ENCODE measurements around the gene FUT9.
A peak's percentile ranks its signal among the peaks of the same experiment; 100 is the strongest.

Gene FUT9

GRCh38 chr6:96101564-96101963 is 85.8 kb downstream of the FUT9 start:
- TF ChIP-seq GATA1 (IDR thresholded peaks at IDR 0.05; ENCODE audit: low read depth, low read length) (no peak), POLR2A (IDR thresholded peaks at IDR 0.05; ENCODE audit: low read length) (no peak)
- DNase-seq = no peak

GRCh38 chr6:96104910-96105309 is 89.1 kb downstream of the FUT9 start:
- no peak for DNase-seq
- no peak for TF ChIP-seq POLR2A (IDR thresholded peaks at IDR 0.05; ENCODE audit: low read length)
- TF ChIP-seq GATA1 (IDR thresholded peaks at IDR 0.05; ENCODE audit: low read depth, low read length) = no peak

GRCh38 chr6:96110878-96111277 is 95.1 kb downstream of the FUT9 start:
- TF ChIP-seq GATA1 (IDR thresholded peaks at IDR 0.05; ENCODE audit: low read depth, low read length) (no peak), POLR2A (IDR thresholded peaks at IDR 0.05; ENCODE audit: low read length) (no peak)
- no peak for DNase-seq

- TF ChIP-seq POLR2A (IDR thresholded peaks at IDR 0.05; ENCODE audit: low read length) (no peak), GATA1 (IDR thresholded peaks at IDR 0.05; ENCODE audit: low read depth, low read length) (no peak)
- DNase-seq = peak in 1 of 2 experiments; percentile 15
These were observed 100.9 kb downstream of the FUT9 start for GRCh38 chr6:96116674-96117073.

GRCh38 chr6:96124778-96125177 is 109.0 kb downstream of the FUT9 start:
- DNase-seq = no peak
- TF ChIP-seq POLR2A (IDR thresholded peaks at IDR 0.05; ENCODE audit: low read length) (no peak), GATA1 (IDR thresholded peaks at IDR 0.05; ENCODE audit: low read depth, low read length) (no peak)

GRCh38 chr6:96138406-96138805 is 122.6 kb downstream of the FUT9 start:
- DNase-seq = no peak
- no peak for TF ChIP-seq GATA1 (IDR thresholded peaks at IDR 0.05; ENCODE audit: low read depth, low read length)
- TF ChIP-seq POLR2A (IDR thresholded peaks at IDR 0.05; ENCODE audit: low read length) = no peak

- TF ChIP-seq GATA1 (IDR thresholded peaks at IDR 0.05; ENCODE audit: low read depth, low read length) = no peak
- TF ChIP-seq POLR2A (IDR thresholded peaks at IDR 0.05; ENCODE audit: low read length) = no peak
- DNase-seq = no peak
These were observed 126.4 kb downstream of the FUT9 start for GRCh38 chr6:96142142-96142541.

- TF ChIP-seq POLR2A (IDR thresholded peaks at IDR 0.05; ENCODE audit: low read length) (no peak), GATA1 (IDR thresholded peaks at IDR 0.05; ENCODE audit: low read depth, low read length) (no peak)
- DNase-seq = no peak
These were observed 134.7 kb downstream of the FUT9 start for GRCh38 chr6:96150431-96150830.

- TF ChIP-seq POLR2A (IDR thresholded peaks at IDR 0.05; ENCODE audit: low read length) (no peak), GATA1 (IDR thresholded peaks at IDR 0.05; ENCODE audit: low read depth, low read length) (no peak)
- no peak for DNase-seq
These were observed 135.9 kb downstream of the FUT9 start for GRCh38 chr6:96151707-96152106.

GRCh38 chr6:96152114-96152708 is 136.4 kb downstream of the FUT9 start:
- DNase-seq = no peak

GRCh38 chr6:96153775-96154174 is 138.0 kb downstream of the FUT9 start:
- TF ChIP-seq POLR2A (IDR thresholded peaks at IDR 0.05; ENCODE audit: low read length) = no peak
- no peak for TF ChIP-seq GATA1 (IDR thresholded peaks at IDR 0.05; ENCODE audit: low read depth, low read length)
- no peak for DNase-seq

More at GRCh38 chr6:96152114-96152708, 136.4 kb downstream of the FUT9 start:
- TF ChIP-seq POLR2A (IDR thresholded peaks at IDR 0.05; ENCODE audit: low read length) (no peak), GATA1 (IDR thresholded peaks at IDR 0.05; ENCODE audit: low read depth, low read length) (no peak)

- DNase-seq = no peak
- TF ChIP-seq GATA1 (IDR thresholded peaks at IDR 0.05; ENCODE audit: low read depth, low read length) (no peak), POLR2A (IDR thresholded peaks at IDR 0.05; ENCODE audit: low read length) (no peak)
These were observed 140.7 kb downstream of the FUT9 start for GRCh38 chr6:96156425-96156824.

- no peak for DNase-seq
- TF ChIP-seq GATA1 (IDR thresholded peaks at IDR 0.05; ENCODE audit: low read depth, low read length) (no peak), POLR2A (IDR thresholded peaks at IDR 0.05; ENCODE audit: low read length) (no peak)
These were observed 141.3 kb downstream of the FUT9 start for GRCh38 chr6:96157018-96157565.

GRCh38 chr6:96162711-96163120 is 146.9 kb downstream of the FUT9 start:
- TF ChIP-seq POLR2A (IDR thresholded peaks at IDR 0.05; ENCODE audit: low read length) (no peak), GATA1 (IDR thresholded peaks at IDR 0.05; ENCODE audit: low read depth, low read length) (no peak)

GRCh38 chr6:96164802-96165201 is 149.0 kb downstream of the FUT9 start:
- no peak for DNase-seq
- TF ChIP-seq POLR2A (IDR thresholded peaks at IDR 0.05; ENCODE audit: low read length) (no peak), GATA1 (IDR thresholded peaks at IDR 0.05; ENCODE audit: low read depth, low read length) (no peak)

More at GRCh38 chr6:96162711-96163120, 146.9 kb downstream of the FUT9 start:
- DNase-seq = no peak
